ENCODE measurements around the gene MSGN1. TPM values are rescaled to one million over a fixed set of nuclear protein-coding genes. Genes with fewer than 3 reads are reported as not detected.

The MSGN1 gene
- total RNA-seq, 1 donor from 2014 or later = not detected

DNA sequence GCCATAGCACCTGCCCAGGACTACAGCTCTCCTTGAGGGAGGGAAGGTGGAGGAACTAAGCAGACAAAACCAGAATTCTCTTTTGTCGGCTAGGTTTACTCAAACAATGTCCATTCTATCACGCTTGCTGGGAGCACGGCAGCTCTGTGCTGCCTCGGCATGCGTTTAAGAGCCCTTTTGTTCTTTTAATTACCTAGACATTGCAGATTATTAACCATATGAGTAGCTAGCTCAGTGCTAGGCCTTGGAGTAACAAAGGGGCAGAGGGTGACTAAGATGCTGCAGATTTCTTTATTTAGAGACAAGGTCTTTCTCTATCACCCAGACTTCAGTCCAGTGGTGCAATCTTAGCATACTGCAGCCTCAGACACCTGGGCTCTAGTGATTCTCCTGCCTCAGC, 11.1 kb downstream of the MSGN1 start:
- no peaks in the 10 kb centered on the region for H3K36me3 ChIP-seq (ENCODE audit: control insufficient read depth, insufficient read depth, low read length)
- H3K27me3 ChIP-seq (ENCODE audit: control insufficient read depth, insufficient read depth, low read length) = no peaks in the 10 kb centered on the region
- peak; percentile 56 for DNase-seq (ENCODE audit: low read depth)
- TF ChIP-seq, protein P1, sequence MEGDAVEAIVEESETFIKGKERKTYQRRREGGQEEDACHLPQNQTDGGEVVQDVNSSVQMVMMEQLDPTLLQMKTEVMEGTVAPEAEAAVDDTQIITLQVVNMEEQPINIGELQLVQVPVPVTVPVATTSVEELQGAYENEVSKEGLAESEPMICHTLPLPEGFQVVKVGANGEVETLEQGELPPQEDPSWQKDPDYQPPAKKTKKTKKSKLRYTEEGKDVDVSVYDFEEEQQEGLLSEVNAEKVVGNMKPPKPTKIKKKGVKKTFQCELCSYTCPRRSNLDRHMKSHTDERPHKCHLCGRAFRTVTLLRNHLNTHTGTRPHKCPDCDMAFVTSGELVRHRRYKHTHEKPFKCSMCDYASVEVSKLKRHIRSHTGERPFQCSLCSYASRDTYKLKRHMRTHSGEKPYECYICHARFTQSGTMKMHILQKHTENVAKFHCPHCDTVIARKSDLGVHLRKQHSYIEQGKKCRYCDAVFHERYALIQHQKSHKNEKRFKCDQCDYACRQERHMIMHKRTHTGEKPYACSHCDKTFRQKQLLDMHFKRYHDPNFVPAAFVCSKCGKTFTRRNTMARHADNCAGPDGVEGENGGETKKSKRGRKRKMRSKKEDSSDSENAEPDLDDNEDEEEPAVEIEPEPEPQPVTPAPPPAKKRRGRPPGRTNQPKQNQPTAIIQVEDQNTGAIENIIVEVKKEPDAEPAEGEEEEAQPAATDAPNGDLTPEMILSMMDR (IDR thresholded peaks at IDR 0.05; ENCODE audit: insufficient read depth, low read length, poor library complexity, severe bottlenecking) = no peak
- no peak overlapping the region for H3K4me3 ChIP-seq (ENCODE audit: low read depth, low read length)

DNA sequence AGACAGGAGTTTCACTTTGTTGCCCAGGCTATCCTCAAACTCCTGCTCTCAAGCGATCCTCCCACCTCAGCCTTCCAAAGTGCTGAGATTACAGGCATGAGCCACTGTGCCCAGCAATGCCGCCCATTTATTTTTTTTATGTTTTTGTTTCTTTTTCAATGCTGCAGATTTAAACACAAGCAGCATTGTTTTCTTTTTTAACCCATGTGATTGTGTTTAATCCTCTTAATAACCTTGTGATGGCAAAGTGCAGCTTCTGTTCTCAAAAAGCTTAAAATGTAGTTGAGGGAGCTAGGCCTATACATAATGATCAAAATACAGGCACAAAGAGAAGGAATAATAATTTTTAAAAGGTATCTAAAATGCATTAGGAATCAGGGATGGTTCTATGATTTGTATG, 11.5 kb downstream of the MSGN1 start:
- no peak for DNase-seq (ENCODE audit: low read depth)
- H3K36me3 ChIP-seq (ENCODE audit: control insufficient read depth, insufficient read depth, low read length) = no peaks in the 10 kb centered on the region
- TF ChIP-seq, protein P1 (IDR thresholded peaks at IDR 0.05; ENCODE audit: insufficient read depth, low read length, poor library complexity, severe bottlenecking) = no peak
- H3K27me3 ChIP-seq (ENCODE audit: control insufficient read depth, insufficient read depth, low read length) = no peaks in the 10 kb centered on the region
- no peak overlapping the region for H3K4me3 ChIP-seq (ENCODE audit: low read depth, low read length)

- H3K4me3 ChIP-seq (ENCODE audit: low read depth, low read length) = no peak overlapping the region
Measured at GRCh38 chr2:17830053-17831034, 14.1 kb downstream of the MSGN1 start.

DNA sequence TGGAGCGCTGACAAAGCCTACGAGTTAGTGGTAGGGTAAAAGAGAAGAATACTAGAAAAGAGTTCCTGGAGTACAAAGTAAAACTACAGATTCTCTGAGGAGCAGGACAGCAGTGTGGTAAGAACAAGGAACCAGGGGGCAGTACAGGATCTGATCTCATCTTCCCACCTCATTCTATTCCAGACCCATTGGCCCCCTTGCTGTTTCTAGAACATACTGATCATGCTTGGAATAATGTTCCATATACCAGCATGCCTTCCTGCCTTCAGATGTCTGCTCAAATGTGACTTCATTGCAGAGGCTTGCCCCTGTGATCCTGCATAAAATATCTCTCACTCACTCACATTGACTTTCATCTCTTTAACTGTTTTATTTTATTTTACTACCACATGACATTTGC, 19.3 kb downstream of the MSGN1 start:
- H3K27me3 ChIP-seq (ENCODE audit: control insufficient read depth, insufficient read depth, low read length) = no peaks in the 10 kb centered on the region
- TF ChIP-seq, protein P1 (IDR thresholded peaks at IDR 0.05; ENCODE audit: insufficient read depth, low read length, poor library complexity, severe bottlenecking) = no peak
- no peaks in the 10 kb centered on the region for H3K36me3 ChIP-seq (ENCODE audit: control insufficient read depth, insufficient read depth, low read length)
- H3K4me3 ChIP-seq (ENCODE audit: low read depth, low read length) = no peak overlapping the region
- no peak for DNase-seq (ENCODE audit: low read depth)

More at GRCh38 chr2:17830053-17831034, 14.1 kb downstream of the MSGN1 start:
- H3K27me3 ChIP-seq (ENCODE audit: control insufficient read depth, insufficient read depth, low read length) = no peaks in the 10 kb centered on the region
- H3K36me3 ChIP-seq (ENCODE audit: control insufficient read depth, insufficient read depth, low read length) = no peaks in the 10 kb centered on the region
- DNase-seq (ENCODE audit: low read depth) = peak; percentile 50
- TF ChIP-seq, protein P1 (IDR thresholded peaks at IDR 0.05; ENCODE audit: insufficient read depth, low read length, poor library complexity, severe bottlenecking) = peak; percentile 97

- Histone ChIP-seq H3K4me3 (ENCODE audit: low read depth, low read length) (no peak overlapping the region), H3K27me3 (ENCODE audit: control insufficient read depth, insufficient read depth, low read length) (no peaks in the 10 kb centered on the region), H3K36me3 (ENCODE audit: control insufficient read depth, insufficient read depth, low read length) (no peaks in the 10 kb centered on the region)
- TF ChIP-seq, protein P1 (IDR thresholded peaks at IDR 0.05; ENCODE audit: insufficient read depth, low read length, poor library complexity, severe bottlenecking) = no peak
- no peak for DNase-seq (ENCODE audit: low read depth)
Measured at GRCh38 chr2:17839959-17840358, 23.7 kb downstream of the MSGN1 start.
